PFSK-1 (cell line): ENCODE measurements around the gene RAD51D.

Source experiments
- FOXP2 ChIP-seq: optimal IDR thresholded peaks from 2 replicates; pipeline ENCODE3; 2011; ENCODE audit warnings: borderline replicate concordance, control low read depth, inconsistent platforms; ENCODE audit not compliant: insufficient read depth; ENCODE audit errors: extremely low read length, extremely low read depth
- POLR2AphosphoS5 ChIP-seq: IDR thresholded peaks from 2 replicates; pipeline ENCODE4 v1.6.1; 2012; ENCODE audit warnings: low read depth, mild to moderate bottlenecking, control low read depth, low read length, moderate library complexity
- SIN3A ChIP-seq: IDR thresholded peaks from 2 replicates; pipeline ENCODE4 v1.6.1; 2012; ENCODE audit warnings: mild to moderate bottlenecking, low read length, moderate library complexity, borderline replicate concordance; ENCODE audit not compliant: insufficient read depth
- TAF1 ChIP-seq: IDR thresholded peaks from 2 replicates; pipeline ENCODE4 v1.6.1; 2012; ENCODE audit warnings: low read length, control low read depth, borderline replicate concordance; ENCODE audit not compliant: insufficient read depth
- TF ChIP-seq, protein P1 (sequence below), 2 experiments: IDR thresholded peaks; 2 replicates each; pipeline versions ENCODE4 v1.6.1 to v1.8.0; 2011 to 2012; ENCODE audit warnings: low read depth in 2 of 2, low read length in 2 of 2, control low read depth in 1 of 2, inconsistent platforms in 1 of 2, mild to moderate bottlenecking in 1 of 2, moderate library complexity in 1 of 2; ENCODE audit not compliant: insufficient read depth in 1 of 2

RAD51D gene

DNA sequence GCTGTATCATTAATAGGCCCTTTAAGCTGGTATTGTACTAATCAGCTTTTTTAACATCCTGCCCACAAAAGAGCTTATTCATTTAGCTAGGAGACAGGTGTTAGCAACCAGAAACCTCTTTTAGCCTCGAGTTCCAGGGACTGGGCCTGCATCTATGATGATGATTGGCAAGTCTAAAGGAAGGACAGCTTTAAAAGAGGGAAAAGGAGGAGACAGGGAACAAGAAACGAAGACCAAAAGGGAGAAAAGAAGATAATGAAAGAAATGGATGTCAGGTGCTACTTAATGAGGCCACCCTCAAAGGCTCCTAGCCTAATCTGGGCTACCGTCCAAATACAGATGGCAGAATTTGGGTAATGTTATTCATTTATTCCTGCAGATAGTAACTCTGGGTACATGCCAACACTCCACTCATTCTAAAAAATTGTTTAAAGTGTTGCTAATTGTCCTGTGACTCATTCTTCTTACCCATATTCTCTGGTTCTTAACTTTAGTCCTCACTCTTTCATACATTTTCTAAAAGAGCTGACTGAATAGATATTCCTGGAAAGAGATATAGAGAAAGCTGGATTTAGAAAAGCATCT is 37.5 kb downstream of the RAD51D start:
- TF ChIP-seq FOXP2, result no peak
- TF ChIP-seq SIN3A, result no peak
- TF ChIP-seq TAF1, result no peak

DNA sequence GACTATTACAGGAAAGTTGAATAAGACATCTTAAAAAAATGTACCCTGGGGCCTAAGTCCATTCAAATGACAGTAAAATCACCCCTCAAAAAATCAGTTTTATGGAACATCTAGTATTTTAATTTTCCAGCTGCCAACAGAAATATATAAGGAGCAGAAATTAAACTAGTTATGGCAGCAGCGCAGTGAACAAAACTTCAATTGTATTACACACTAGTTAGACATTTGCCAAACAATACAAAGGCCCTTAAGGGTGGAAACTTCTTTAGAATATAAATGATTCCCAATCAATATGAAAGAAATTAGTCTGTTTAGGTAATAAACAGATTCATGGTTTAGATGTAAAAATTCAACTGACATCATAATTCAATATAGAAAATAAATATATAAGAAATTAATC is 38.0 kb downstream of the RAD51D start:
- no peak for TF ChIP-seq SIN3A

DNA sequence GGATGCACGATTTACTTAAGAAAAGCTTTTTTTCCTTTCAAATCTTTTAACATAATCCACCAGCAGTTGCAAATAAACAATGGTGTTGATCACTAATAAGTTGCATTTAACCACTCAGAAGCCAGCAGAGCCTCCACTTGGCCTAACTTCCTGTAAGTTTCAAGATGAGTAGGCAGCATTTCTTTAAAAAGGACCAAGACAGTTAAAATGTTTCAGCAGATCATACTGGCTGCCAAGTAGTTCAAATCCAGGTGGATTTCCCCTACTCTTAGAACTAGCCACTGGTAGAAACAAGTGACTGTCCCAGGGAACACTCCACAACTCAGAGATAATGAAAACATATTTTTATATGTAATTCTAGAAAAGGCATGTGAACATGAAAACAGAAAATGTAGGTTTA is 39.1 kb downstream of the RAD51D start:
- no peak for TF ChIP-seq FOXP2
- TF ChIP-seq SIN3A, result no peak
- no peak for TF ChIP-seq TAF1
- no peak for TF ChIP-seq POLR2AphosphoS5
- TF ChIP-seq, protein P1, sequence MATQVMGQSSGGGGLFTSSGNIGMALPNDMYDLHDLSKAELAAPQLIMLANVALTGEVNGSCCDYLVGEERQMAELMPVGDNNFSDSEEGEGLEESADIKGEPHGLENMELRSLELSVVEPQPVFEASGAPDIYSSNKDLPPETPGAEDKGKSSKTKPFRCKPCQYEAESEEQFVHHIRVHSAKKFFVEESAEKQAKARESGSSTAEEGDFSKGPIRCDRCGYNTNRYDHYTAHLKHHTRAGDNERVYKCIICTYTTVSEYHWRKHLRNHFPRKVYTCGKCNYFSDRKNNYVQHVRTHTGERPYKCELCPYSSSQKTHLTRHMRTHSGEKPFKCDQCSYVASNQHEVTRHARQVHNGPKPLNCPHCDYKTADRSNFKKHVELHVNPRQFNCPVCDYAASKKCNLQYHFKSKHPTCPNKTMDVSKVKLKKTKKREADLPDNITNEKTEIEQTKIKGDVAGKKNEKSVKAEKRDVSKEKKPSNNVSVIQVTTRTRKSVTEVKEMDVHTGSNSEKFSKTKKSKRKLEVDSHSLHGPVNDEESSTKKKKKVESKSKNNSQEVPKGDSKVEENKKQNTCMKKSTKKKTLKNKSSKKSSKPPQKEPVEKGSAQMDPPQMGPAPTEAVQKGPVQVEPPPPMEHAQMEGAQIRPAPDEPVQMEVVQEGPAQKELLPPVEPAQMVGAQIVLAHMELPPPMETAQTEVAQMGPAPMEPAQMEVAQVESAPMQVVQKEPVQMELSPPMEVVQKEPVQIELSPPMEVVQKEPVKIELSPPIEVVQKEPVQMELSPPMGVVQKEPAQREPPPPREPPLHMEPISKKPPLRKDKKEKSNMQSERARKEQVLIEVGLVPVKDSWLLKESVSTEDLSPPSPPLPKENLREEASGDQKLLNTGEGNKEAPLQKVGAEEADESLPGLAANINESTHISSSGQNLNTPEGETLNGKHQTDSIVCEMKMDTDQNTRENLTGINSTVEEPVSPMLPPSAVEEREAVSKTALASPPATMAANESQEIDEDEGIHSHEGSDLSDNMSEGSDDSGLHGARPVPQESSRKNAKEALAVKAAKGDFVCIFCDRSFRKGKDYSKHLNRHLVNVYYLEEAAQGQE (IDR thresholded peaks at IDR 0.05; ENCODE audit: insufficient read depth in 1 of 2, low read depth in 2 of 2, low read length in 2 of 2), result no peak

DNA sequence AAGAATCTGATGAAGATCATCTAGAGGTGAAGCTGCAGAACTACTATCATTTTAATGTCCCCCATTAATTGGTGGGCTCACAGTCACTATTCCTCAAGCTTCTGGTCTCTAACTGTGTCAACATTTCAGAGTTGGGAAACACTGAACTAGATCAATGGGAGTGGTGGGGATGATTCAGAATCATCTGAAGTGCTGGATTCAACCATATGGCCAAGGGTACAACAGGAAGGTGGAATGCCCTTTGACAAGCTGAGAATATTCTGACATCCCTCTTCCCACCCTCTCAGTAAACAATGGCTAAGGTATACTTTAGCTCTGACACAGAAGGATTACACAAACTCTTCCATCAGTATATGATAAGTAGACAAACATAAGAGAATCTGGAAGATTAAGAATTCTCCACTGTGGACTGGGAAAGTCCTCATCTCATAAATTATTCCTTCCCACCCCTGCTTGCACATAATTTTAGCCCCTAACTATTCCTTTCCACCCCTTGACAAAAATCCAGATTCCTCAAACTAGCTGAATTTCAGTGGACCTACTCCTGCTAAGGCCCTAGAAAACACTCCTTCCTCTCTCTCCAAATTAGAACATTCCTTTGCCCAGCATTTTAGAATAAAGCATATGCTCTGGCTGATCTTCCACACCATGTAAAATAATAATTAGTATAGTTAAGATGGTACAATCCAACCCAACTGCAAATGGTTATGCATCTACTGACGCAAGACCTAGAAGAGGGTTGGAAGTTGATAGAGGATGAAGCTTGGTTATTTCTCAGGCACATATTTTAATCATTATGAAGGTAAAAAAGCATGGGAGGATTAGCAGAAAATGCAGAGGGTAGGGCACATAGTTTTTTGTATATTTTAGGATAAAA is 39.9 kb downstream of the RAD51D start:
- no peak for TF ChIP-seq TAF1
- TF ChIP-seq SIN3A, result no peak
- TF ChIP-seq POLR2AphosphoS5, result no peak
- TF ChIP-seq, protein P1 (IDR thresholded peaks at IDR 0.05; ENCODE audit: insufficient read depth in 1 of 2, low read depth in 2 of 2, low read length in 2 of 2), result no peak
- TF ChIP-seq FOXP2, result no peak

DNA sequence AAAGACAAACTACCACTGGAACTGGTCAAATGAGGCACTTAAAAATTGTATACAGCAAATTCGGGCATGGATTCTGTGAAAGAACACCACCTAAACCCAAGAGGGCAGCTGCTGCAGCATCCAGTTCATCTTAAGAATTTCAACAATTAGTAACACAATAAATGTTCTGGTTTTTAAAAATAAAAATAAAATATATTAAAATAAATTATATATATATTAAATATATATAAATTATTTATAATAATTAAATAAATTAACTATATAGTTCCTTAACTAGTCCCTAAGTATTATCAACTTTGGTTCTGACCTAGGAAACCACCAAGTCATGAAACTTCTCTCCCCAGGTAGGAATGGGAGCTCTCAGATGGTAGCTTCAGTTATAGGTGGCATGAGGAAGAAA is 42.8 kb downstream of the RAD51D start:
- TF ChIP-seq POLR2AphosphoS5 (no peak), SIN3A (no peak), FOXP2 (no peak), TAF1 (no peak)
- TF ChIP-seq, protein P1 (IDR thresholded peaks at IDR 0.05; ENCODE audit: insufficient read depth in 1 of 2, low read depth in 2 of 2, low read length in 2 of 2), result no peak
